Retinal pigment epithelial cell (primary cell): ENCODE results near the gene GAS7.

ENCODE experiments used
- DNase-seq: peaks from one replicate; pipeline ENCODE4 v3.0.0-alpha.2; 2010; ENCODE audit warnings: low read depth
- H3K4me3 ChIP-seq: 2 replicates; pipeline ENCODE4 v1.5.1; 2011; ENCODE audit warnings: mild to moderate bottlenecking, low read length, control low read depth, moderate library complexity
- TF ChIP-seq, protein P1 (sequence below): conservative IDR thresholded peaks from 2 replicates; pipeline ENCODE4 v1.5.1; 2011; ENCODE audit warnings: low read depth, low read length, control low read depth, inconsistent platforms

GAS7 gene

DNA sequence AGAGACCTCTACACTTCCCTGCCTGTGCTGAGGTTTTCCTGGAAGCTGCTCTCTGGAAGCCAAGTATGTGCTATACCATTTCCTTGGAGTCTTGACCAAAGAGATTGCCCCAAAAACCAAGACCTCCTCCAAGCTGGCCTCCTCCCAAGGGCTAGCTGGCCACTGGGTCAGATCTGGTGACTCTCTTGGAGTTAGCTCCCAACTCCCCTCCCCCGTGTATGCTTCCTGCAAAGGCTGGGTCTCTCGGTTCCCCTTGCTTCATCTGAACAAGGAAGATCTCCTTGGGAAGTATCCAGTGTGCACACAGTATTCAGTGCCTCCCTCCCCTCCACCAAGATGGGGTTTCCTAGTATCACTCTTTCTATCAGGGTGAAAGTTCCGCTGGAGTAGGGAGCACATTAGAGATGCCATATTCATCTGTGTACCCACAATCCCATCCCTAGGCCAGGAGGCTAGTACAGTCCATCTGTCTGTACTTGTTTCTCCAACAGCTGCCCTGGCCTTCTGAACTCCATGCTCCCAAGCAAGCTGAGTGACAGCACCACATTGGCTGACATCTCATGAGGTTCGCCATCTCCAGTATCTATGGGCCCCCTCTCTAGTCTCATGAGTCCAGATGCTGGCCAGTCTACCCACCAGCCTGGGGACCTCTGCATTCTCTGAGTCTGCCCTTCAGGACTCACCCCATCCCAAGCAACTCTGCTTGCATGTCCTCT, 3.2 kb downstream of the GAS7 start:
- H3K4me3 ChIP-seq: no peak overlapping the region
- DNase-seq: no peak
- TF ChIP-seq, protein P1, sequence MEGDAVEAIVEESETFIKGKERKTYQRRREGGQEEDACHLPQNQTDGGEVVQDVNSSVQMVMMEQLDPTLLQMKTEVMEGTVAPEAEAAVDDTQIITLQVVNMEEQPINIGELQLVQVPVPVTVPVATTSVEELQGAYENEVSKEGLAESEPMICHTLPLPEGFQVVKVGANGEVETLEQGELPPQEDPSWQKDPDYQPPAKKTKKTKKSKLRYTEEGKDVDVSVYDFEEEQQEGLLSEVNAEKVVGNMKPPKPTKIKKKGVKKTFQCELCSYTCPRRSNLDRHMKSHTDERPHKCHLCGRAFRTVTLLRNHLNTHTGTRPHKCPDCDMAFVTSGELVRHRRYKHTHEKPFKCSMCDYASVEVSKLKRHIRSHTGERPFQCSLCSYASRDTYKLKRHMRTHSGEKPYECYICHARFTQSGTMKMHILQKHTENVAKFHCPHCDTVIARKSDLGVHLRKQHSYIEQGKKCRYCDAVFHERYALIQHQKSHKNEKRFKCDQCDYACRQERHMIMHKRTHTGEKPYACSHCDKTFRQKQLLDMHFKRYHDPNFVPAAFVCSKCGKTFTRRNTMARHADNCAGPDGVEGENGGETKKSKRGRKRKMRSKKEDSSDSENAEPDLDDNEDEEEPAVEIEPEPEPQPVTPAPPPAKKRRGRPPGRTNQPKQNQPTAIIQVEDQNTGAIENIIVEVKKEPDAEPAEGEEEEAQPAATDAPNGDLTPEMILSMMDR: no peak

DNA sequence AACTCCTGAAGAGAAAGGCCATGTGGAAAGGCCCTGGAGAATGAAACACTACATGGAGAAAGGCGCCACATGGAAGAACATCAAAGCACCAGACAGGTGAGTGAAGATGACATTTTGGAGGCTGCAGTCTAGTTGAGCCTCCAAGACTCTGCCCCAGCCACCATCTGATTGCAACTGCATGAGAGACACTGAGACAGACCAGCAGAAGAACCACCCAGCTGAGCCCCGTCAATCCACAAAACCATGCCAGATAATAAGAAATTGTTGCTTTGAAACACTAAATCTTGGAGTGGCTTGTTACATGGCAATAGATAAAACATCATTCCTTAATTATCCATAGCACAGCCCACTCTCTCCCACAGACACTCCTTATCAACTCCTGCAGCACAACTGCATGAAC, 4.8 kb downstream of the GAS7 start:
- no peak overlapping the region for H3K4me3 ChIP-seq
- no peak for DNase-seq
- TF ChIP-seq, protein P1: no peak

DNA sequence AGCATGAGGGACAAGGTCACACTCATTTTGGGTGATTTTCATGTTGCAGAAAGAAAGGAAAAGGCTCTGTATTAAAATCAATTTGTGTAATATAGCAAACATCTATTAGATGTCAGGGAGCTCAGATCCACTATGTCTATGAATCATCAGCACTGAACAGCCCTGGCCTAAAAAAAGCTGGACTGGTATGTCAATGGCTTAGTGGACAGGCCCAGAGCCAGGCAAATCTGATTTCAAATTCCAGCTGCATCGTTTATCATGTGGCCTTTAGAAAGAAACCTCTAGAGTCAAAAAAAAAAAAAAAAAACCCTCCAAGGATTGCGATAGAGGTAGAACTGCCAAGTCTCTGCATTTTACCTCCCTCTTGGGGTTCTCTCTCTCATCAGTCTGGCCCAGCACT, 5.4 kb downstream of the GAS7 start:
- TF ChIP-seq, protein P1: no peak
- no peak overlapping the region for H3K4me3 ChIP-seq
- DNase-seq: peak; percentile 82

DNA sequence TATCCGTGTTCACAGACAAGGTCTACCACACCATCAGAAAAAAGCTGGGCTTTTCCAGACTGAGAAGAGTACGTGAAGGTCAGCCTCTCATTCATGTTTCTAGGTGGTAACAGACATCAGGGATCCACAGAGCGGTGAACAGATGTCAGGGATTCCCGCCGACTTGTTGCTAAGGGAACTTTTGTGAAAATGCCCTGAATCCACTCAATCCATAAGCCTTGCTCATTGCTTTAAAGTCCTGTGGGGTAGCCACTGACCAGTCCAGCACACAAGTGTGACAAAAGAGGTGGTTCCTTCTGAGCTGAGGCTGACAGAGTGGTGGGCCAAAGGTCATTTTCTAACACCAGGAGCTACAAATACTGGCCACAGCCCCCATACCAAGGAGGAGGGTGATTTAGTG, 5.9 kb downstream of the GAS7 start:
- TF ChIP-seq, protein P1: no peak
- no peak for DNase-seq
- no peak overlapping the region for H3K4me3 ChIP-seq

DNA sequence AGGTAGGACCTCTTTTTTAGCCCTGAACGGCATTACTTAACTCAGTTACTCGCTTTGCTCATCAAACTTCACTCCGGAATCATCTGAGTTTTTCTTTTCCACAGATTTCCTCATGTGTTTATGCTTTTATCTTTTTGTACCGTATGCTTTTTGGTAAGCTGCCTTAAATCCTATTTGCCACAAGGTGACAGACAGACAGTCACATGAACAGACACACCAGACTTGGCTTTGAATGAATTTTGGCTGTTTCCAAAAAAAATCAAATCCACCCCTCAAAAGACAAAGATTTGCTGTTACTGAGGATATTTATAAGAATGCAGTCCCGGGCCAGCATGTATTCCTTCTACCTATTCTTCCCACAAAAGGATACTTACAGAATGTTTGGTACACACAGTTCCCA, 10.9 kb downstream of the GAS7 start:
- TF ChIP-seq, protein P1: no peak
- DNase-seq: no peak
- no peak overlapping the region for H3K4me3 ChIP-seq

DNA sequence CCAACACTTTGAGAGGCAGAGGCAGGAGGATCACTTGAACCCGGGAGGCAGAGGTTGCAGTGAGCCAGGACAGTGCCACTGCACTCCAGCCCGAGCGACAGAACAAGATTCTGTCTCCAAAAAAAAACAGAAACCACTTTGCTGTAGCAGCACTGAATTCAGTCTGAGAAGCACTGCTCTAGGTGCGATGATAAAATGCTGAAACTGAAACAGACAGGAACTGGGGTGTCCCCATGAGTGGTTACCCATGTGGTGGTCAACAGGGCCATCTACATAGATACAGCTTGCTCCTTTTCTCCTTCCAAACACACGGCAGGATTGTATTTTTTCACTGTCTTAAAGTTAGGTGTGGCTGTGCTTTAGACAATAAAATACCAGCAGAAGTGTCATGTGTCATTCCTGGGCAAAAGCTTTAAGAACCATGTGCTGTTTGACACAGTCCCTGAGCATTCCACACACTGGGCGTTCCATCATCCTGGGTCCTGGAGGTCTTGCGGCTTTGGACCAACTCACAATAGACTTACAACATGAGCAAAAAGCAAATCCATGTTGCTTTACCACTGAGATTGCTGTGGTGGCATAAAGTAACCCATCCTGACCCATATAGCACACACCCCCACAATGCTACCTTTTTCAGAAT, 11.5 kb downstream of the GAS7 start:
- no peak overlapping the region for H3K4me3 ChIP-seq
- peak; percentile 52 for DNase-seq
- TF ChIP-seq, protein P1: no peak
